H1 (cell line): ENCODE results near the gene PSMG2.

Experiments used
- CBX8 ChIP-seq: fragments of 300-800, 300-1000 bp; sonication (generic); IDR thresholded peaks from 2 replicates; pipeline ENCODE4 v1.7.1; 2016; ENCODE audit warnings: low read depth, low read length, borderline replicate concordance
- EZH2 ChIP-seq: fragments of 200-600 bp; sonication (generic); IDR thresholded peaks from 2 replicates; pipeline ENCODE4 v1.7.1; 2012; ENCODE audit warnings: low read depth, mild to moderate bottlenecking, moderate library complexity, low read length, inconsistent platforms; ENCODE audit not compliant: severe bottlenecking
- POLR2A ChIP-seq, 2 experiments: IDR thresholded peaks; 1 replicate in 1 of 2; 2 replicates in 1 of 2; pipeline ENCODE4 v1.6.1; 2011; ENCODE audit warnings: low read depth in 2 of 2, low read length in 2 of 2, mild to moderate bottlenecking in 2 of 2; ENCODE audit errors: control extremely low read depth in 1 of 2
- POLR2AphosphoS5 ChIP-seq: IDR thresholded peaks from 2 replicates; pipeline ENCODE4 v1.6.1; 2011; ENCODE audit warnings: low read depth, low read length
- RAD21 ChIP-seq, 2 experiments: IDR thresholded peaks in 1 of 2; conservative IDR thresholded peaks in 1 of 2; 2 replicates each; pipeline ENCODE4 v1.6.1; 2011; ENCODE audit warnings: low read depth in 2 of 2, low read length in 2 of 2, improper control_type of control experiment in 1 of 2, inconsistent platforms in 1 of 2, mild to moderate bottlenecking in 1 of 2, moderate library complexity in 1 of 2
- TAF1 ChIP-seq: IDR thresholded peaks from 2 replicates; pipeline ENCODE4 v1.6.1; 2011; ENCODE audit warnings: mild to moderate bottlenecking, low read depth, low read length
- ZNF274 ChIP-seq: IDR thresholded peaks from 2 replicates; pipeline ENCODE4 v1.7.0; 2012; ENCODE audit warnings: low read length, borderline replicate concordance; ENCODE audit errors: extremely low read depth
- TF ChIP-seq, protein P1 (sequence below), 3 experiments: IDR thresholded peaks; 1 replicate in 2 of 3; 2 replicates in 1 of 3; pipeline versions ENCODE4 v1.5.1 to v1.6.1; 2011; ENCODE audit warnings: low read length in 3 of 3, mild to moderate bottlenecking in 3 of 3, inconsistent platforms in 2 of 3, low read depth in 1 of 3, moderate library complexity in 1 of 3; ENCODE audit not compliant: insufficient read depth in 1 of 3; ENCODE audit errors: control extremely low read depth in 1 of 3

GRCh38 chr18:12721495-12722275 is 18.8 kb downstream of the PSMG2 start:
- TF ChIP-seq POLR2A (IDR thresholded peaks at IDR 0.05; ENCODE audit: control extremely low read depth in 1 of 2, low read depth in 2 of 2, low read length in 2 of 2) (no peak), RAD21 (IDR thresholded peaks at IDR 0.05 in 1 of 2, conservative IDR thresholded peaks at IDR 0.05 in 1 of 2; ENCODE audit: low read depth in 2 of 2, low read length in 2 of 2) (no peak), CBX8 (no peak), ZNF274 (no peak), TAF1 (no peak), POLR2AphosphoS5 (no peak), EZH2 (no peak)
- TF ChIP-seq, protein P1, sequence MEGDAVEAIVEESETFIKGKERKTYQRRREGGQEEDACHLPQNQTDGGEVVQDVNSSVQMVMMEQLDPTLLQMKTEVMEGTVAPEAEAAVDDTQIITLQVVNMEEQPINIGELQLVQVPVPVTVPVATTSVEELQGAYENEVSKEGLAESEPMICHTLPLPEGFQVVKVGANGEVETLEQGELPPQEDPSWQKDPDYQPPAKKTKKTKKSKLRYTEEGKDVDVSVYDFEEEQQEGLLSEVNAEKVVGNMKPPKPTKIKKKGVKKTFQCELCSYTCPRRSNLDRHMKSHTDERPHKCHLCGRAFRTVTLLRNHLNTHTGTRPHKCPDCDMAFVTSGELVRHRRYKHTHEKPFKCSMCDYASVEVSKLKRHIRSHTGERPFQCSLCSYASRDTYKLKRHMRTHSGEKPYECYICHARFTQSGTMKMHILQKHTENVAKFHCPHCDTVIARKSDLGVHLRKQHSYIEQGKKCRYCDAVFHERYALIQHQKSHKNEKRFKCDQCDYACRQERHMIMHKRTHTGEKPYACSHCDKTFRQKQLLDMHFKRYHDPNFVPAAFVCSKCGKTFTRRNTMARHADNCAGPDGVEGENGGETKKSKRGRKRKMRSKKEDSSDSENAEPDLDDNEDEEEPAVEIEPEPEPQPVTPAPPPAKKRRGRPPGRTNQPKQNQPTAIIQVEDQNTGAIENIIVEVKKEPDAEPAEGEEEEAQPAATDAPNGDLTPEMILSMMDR (IDR thresholded peaks at IDR 0.05; ENCODE audit: control extremely low read depth in 1 of 3, insufficient read depth in 1 of 3, low read depth in 1 of 3, low read length in 3 of 3), result no peak
